Measurements from ENCODE around the gene HTRA3. TPM values are rescaled to one million over a fixed set of nuclear protein-coding genes. Genes with fewer than 3 reads are reported as not detected.

Gene HTRA3
- total RNA-seq, 2 donors from 2014 or later, result not detected

GRCh38 chr4:8228319-8229250 is 41.0 kb upstream of the HTRA3 start:
- Mint-ChIP-seq H3K27ac (peak overlapping the region; percentile 73), H3K27me3 (ENCODE audit: low read depth) (no peaks in the 10 kb centered on the region), H3K4me1 (ENCODE audit: low read depth) (peaks cover 34% of the 10 kb centered on the region), H3K9me3 (no peaks in the 10 kb centered on the region), H3K4me3 (peak overlapping the region; percentile 65 to 68), H3K36me3 (ENCODE audit: insufficient read depth in 2 of 2) (peaks cover 0 to 4% of the 10 kb centered on the region in 2 donors)
- DNase-seq, result peak; percentile 83 to 87
- ATAC-seq (replicated peaks in 1 of 2), result peak; percentile 84 to 89

- H3K36me3 Mint-ChIP-seq (ENCODE audit: insufficient read depth in 2 of 2), result peaks cover 0 to 4% of the 10 kb centered on the region in 2 donors
- no peaks in the 10 kb centered on the region for H3K9me3 Mint-ChIP-seq
- H3K4me1 Mint-ChIP-seq (ENCODE audit: low read depth), result peaks cover 34% of the 10 kb centered on the region
- no peak for DNase-seq
- ATAC-seq (replicated peaks in 1 of 2), result peak in 1 of 2 donors; percentile 2
- H3K27ac Mint-ChIP-seq, result no peak overlapping the region
- no peaks in the 10 kb centered on the region for H3K27me3 Mint-ChIP-seq (ENCODE audit: low read depth)
- H3K4me3 Mint-ChIP-seq, result peak overlapping the region; percentile 65 to 68
Observed at GRCh38 chr4:8229331-8229975, 40.1 kb upstream of the HTRA3 start.

- no peaks in the 10 kb centered on the region for H3K27me3 Mint-ChIP-seq (ENCODE audit: low read depth)
- no peak overlapping the region for H3K27ac Mint-ChIP-seq
- peaks cover 0 to 2% of the 10 kb centered on the region in 2 donors for H3K36me3 Mint-ChIP-seq (ENCODE audit: insufficient read depth in 2 of 2)
Observed at GRCh38 chr4:8230033-8230432, 39.5 kb upstream of the HTRA3 start.

GRCh38 chr4:8230891-8231290 is 38.7 kb upstream of the HTRA3 start:
- H3K27me3 Mint-ChIP-seq (ENCODE audit: low read depth), result no peaks in the 10 kb centered on the region
- peaks cover 24% of the 10 kb centered on the region for H3K4me1 Mint-ChIP-seq (ENCODE audit: low read depth)
- peaks cover 0 to 1% of the 10 kb centered on the region in 2 donors for H3K36me3 Mint-ChIP-seq (ENCODE audit: insufficient read depth in 2 of 2)
- no peak overlapping the region for H3K27ac Mint-ChIP-seq
- no peaks in the 10 kb centered on the region for H3K9me3 Mint-ChIP-seq
- DNase-seq (no peak), ATAC-seq (replicated peaks in 1 of 2) (no peak)
- no peak overlapping the region for H3K4me3 Mint-ChIP-seq

More at GRCh38 chr4:8230033-8230432, 39.5 kb upstream of the HTRA3 start:
- peaks cover 30% of the 10 kb centered on the region for H3K4me1 Mint-ChIP-seq (ENCODE audit: low read depth)
- ATAC-seq (replicated peaks in 1 of 2) (no peak), DNase-seq (no peak)
- no peaks in the 10 kb centered on the region for H3K9me3 Mint-ChIP-seq
- H3K4me3 Mint-ChIP-seq, result no peak overlapping the region

GRCh38 chr4:8231551-8232049 is 38.0 kb upstream of the HTRA3 start:
- H3K27ac Mint-ChIP-seq, result no peak overlapping the region
- H3K9me3 Mint-ChIP-seq, result no peaks in the 10 kb centered on the region
- no peak for DNase-seq
- peaks cover 24% of the 10 kb centered on the region for H3K4me1 Mint-ChIP-seq (ENCODE audit: low read depth)
- no peak for ATAC-seq (replicated peaks in 1 of 2)
- H3K36me3 Mint-ChIP-seq (ENCODE audit: insufficient read depth in 2 of 2), result peaks cover 0 to 1% of the 10 kb centered on the region in 2 donors
- no peak overlapping the region for H3K4me3 Mint-ChIP-seq
- no peaks in the 10 kb centered on the region for H3K27me3 Mint-ChIP-seq (ENCODE audit: low read depth)

GRCh38 chr4:8232748-8233147 is 36.8 kb upstream of the HTRA3 start:
- H3K27me3 Mint-ChIP-seq (ENCODE audit: low read depth), result no peaks in the 10 kb centered on the region
- no peak for ATAC-seq (replicated peaks in 1 of 2)
- no peaks in the 10 kb centered on the region for H3K9me3 Mint-ChIP-seq
- H3K4me1 Mint-ChIP-seq (ENCODE audit: low read depth), result peaks cover 24% of the 10 kb centered on the region
- no peak for DNase-seq
- H3K36me3 Mint-ChIP-seq (ENCODE audit: insufficient read depth in 2 of 2), result peaks cover 0 to 1% of the 10 kb centered on the region in 2 donors
- H3K4me3 Mint-ChIP-seq, result no peak overlapping the region
- H3K27ac Mint-ChIP-seq, result no peak overlapping the region

- H3K4me1 Mint-ChIP-seq (ENCODE audit: low read depth), result peaks cover 20% of the 10 kb centered on the region
- no peaks in the 10 kb centered on the region for H3K27me3 Mint-ChIP-seq (ENCODE audit: low read depth)
- no peak overlapping the region for H3K27ac Mint-ChIP-seq
- no peaks in the 10 kb centered on the region for H3K9me3 Mint-ChIP-seq
- DNase-seq (no peak), ATAC-seq (replicated peaks in 1 of 2) (no peak)
- H3K36me3 Mint-ChIP-seq (ENCODE audit: insufficient read depth in 2 of 2), result peaks cover 0 to 1% of the 10 kb centered on the region in 2 donors
- no peak overlapping the region for H3K4me3 Mint-ChIP-seq
Observed at GRCh38 chr4:8233672-8234484, 35.7 kb upstream of the HTRA3 start.

GRCh38 chr4:8234715-8235114 is 34.8 kb upstream of the HTRA3 start:
- Mint-ChIP-seq H3K4me3 (no peak overlapping the region), H3K4me1 (ENCODE audit: low read depth) (peaks cover 12% of the 10 kb centered on the region), H3K36me3 (ENCODE audit: insufficient read depth in 2 of 2) (peaks cover 0 to 1% of the 10 kb centered on the region in 2 donors), H3K27ac (no peak overlapping the region), H3K9me3 (no peaks in the 10 kb centered on the region), H3K27me3 (ENCODE audit: low read depth) (no peaks in the 10 kb centered on the region)
- ATAC-seq (replicated peaks in 1 of 2) (no peak), DNase-seq (no peak)

GRCh38 chr4:8235224-8235623 is 34.3 kb upstream of the HTRA3 start:
- peaks cover 0 to 1% of the 10 kb centered on the region in 2 donors for H3K36me3 Mint-ChIP-seq (ENCODE audit: insufficient read depth in 2 of 2)
- DNase-seq (no peak), ATAC-seq (replicated peaks in 1 of 2) (no peak)
- peaks cover 10% of the 10 kb centered on the region for H3K4me1 Mint-ChIP-seq (ENCODE audit: low read depth)
- H3K9me3 Mint-ChIP-seq, result no peaks in the 10 kb centered on the region
- H3K27me3 Mint-ChIP-seq (ENCODE audit: low read depth), result no peaks in the 10 kb centered on the region
- no peak overlapping the region for H3K4me3 Mint-ChIP-seq
- no peak overlapping the region for H3K27ac Mint-ChIP-seq

- DNase-seq, result no peak
- H3K4me3 Mint-ChIP-seq, result no peak overlapping the region
- no peak for ATAC-seq (replicated peaks in 1 of 2)
- H3K36me3 Mint-ChIP-seq (ENCODE audit: insufficient read depth in 2 of 2), result no peaks in the 10 kb centered on the region
- H3K27ac Mint-ChIP-seq, result no peak overlapping the region
- H3K27me3 Mint-ChIP-seq (ENCODE audit: low read depth), result no peaks in the 10 kb centered on the region
- H3K4me1 Mint-ChIP-seq (ENCODE audit: low read depth), result peaks cover 5% of the 10 kb centered on the region
- no peaks in the 10 kb centered on the region for H3K9me3 Mint-ChIP-seq
Observed at GRCh38 chr4:8235686-8236085, 33.9 kb upstream of the HTRA3 start.

- Mint-ChIP-seq H3K4me3 (no peak overlapping the region), H3K36me3 (ENCODE audit: insufficient read depth in 2 of 2) (no peaks in the 10 kb centered on the region), H3K27me3 (ENCODE audit: low read depth) (no peaks in the 10 kb centered on the region), H3K4me1 (ENCODE audit: low read depth) (no peaks in the 10 kb centered on the region), H3K27ac (no peak overlapping the region), H3K9me3 (no peaks in the 10 kb centered on the region)
- ATAC-seq (replicated peaks in 1 of 2) (no peak), DNase-seq (no peak)
Observed at GRCh38 chr4:8236106-8236919, 33.2 kb upstream of the HTRA3 start.

GRCh38 chr4:8236920-8237195 is 32.7 kb upstream of the HTRA3 start:
- Mint-ChIP-seq H3K27me3 (ENCODE audit: low read depth) (no peaks in the 10 kb centered on the region), H3K27ac (no peak overlapping the region), H3K36me3 (ENCODE audit: insufficient read depth in 2 of 2) (no peaks in the 10 kb centered on the region), H3K4me3 (no peak overlapping the region), H3K4me1 (ENCODE audit: low read depth) (no peaks in the 10 kb centered on the region), H3K9me3 (no peaks in the 10 kb centered on the region)
- no peak for DNase-seq
- no peak for ATAC-seq (replicated peaks in 1 of 2)
